HFF-Myc (cell line): ENCODE results near the gene GHRHR.

Source experiments
- DNase-seq: peaks from one replicate; pipeline ENCODE4 v3.0.0-alpha.2; 2011; ENCODE audit warnings: low read depth; ENCODE audit errors: extremely low read depth
- H3K4me3 ChIP-seq: replicated peaks from 2 replicates; pipeline ENCODE4 v1.5.1; 2011; ENCODE audit warnings: low read depth, mild to moderate bottlenecking, control low read depth, low read length
- CTCF ChIP-seq: IDR thresholded peaks from 2 replicates; pipeline ENCODE4 v1.5.1; 2012; ENCODE audit warnings: mild to moderate bottlenecking, low read depth, low read length, control low read depth; ENCODE audit errors: missing control alignments

Gene GHRHR

GRCh38 chr7:30986738-30987137 lies 23.0 kb downstream of the GHRHR start:
- no peak for DNase-seq
- H3K4me3 ChIP-seq, result no peak overlapping the region
- TF ChIP-seq CTCF, result no peak

GRCh38 chr7:30987178-30987577 lies 23.4 kb downstream of the GHRHR start:
- no peak for DNase-seq
- no peak for TF ChIP-seq CTCF
- no peak overlapping the region for H3K4me3 ChIP-seq

- no peak overlapping the region for H3K4me3 ChIP-seq
- no peak for DNase-seq
- no peak for TF ChIP-seq CTCF
Observed at GRCh38 chr7:30987936-30988335, 24.2 kb downstream of the GHRHR start.

GRCh38 chr7:30988351-30989005 lies 24.7 kb downstream of the GHRHR start:
- no peak for DNase-seq
- no peak overlapping the region for H3K4me3 ChIP-seq
- no peak for TF ChIP-seq CTCF

- H3K4me3 ChIP-seq, result no peak overlapping the region
- DNase-seq, result no peak
- no peak for TF ChIP-seq CTCF
Observed at GRCh38 chr7:30989008-30989823, 25.5 kb downstream of the GHRHR start.

GRCh38 chr7:30989824-30990672 lies 26.3 kb downstream of the GHRHR start:
- no peak overlapping the region for H3K4me3 ChIP-seq
- TF ChIP-seq CTCF, result no peak
- DNase-seq, result no peak
